Hematopoietic multipotent progenitor cell treated with erythropoietin and hydrocortisone succinate and interleukin-3 and kit ligand, for 6 days (in vitro differentiated cells): ENCODE data around the gene ATXN1L.

ENCODE experiments used
- DNase-seq: peaks from one replicate; pipeline ENCODE4 v3.0.0-alpha.2; 2015

ATXN1L gene

DNA sequence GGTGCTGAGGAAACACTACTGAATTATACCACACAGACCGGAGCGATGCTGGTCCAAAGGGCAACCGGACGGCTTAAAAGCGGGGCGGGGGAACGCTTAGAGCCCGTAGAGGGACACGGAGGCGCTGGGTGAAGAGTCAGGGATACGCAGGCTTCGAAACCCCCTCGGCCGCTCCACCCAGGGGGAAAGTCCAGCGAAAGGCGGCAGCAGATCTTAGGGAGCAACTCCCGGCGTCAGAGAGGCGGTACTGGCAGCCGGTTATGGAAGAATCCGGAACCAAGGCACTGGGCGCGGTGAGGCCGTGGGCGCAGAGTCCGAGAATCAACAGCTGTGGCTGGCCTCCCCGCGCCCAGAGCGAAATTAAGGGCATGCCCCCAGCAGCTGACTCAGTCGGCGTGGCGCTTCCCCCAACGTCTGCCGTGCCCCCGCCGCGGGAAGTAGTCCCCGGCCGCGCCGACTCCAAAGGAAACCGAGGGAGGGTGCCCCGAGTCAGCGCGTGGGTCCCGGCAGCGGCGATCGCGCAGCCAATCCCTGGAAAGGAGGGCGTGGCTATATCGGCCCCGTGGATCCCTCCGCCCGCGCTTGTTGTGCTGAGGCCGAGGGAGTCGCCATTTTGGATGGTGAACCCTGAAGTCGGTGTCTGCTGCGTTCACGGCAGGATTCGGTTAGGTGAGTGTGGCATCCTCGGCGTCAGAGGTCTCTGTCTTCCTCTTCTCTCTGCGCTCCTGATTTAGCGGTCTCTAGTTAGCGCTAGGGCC lies 49.3 kb downstream of the ATXN1L start, which contains the start of gene IST1:
IST1 (plus strand) TSS at position 611 of the 758 bp plus-strand sequence. CDS start 20,110 bp downstream, outside the sequence.
- DNase-seq = peak; percentile 99

- peak; percentile 72 for DNase-seq
These were observed 50.0 kb downstream of the ATXN1L start for GRCh38 chr16:71895679-71896365.

DNA sequence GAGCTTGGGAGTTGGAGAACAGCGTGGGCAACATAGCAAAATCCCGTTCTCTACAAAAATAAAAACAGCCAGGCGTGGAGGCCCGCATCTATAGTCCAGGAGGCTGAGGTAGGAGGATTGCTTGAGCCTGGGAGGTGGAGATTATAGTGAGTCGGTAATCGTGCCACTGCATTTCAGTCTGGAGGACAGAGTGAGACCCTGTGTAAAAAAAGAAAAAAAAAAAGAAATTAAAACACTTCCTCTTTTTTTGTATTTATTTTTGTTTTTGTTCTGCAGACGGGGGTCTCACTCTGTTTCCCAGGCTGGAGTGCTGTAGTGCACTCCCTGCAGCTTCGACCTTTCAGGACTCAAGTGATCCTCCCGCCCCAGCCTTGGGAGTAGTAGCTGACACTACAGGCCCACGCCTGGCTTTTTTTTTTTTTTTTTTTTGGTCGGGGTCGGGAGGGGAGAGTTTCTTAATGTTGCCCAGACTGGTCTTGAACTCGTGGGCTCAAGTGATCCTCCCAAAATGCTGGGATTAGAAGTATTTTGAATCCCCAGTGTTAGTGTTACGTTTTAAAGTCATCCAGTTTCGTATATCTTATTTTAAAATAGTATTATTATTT lies 51.1 kb downstream of the ATXN1L start:
- DNase-seq = peak; percentile 10

DNA sequence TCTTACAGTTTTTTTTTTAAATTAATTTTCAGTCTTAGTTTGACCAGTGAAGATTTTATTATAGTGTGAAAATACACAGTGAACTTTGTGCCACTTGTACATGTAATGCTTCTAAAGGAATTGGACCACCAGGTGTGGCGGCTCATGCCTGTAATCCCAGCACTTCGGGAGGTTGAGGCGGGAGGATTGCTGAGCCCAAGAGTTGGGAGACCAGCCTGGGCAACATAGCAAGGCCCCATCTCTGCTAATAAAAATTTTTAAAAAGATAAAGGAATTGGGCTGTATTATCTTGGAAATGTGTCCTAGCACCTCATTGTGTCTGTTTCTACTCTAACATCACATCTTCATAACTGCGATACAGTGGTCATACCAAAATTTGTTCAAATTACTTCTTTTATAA lies 53.4 kb downstream of the ATXN1L start:
- no peak for DNase-seq

- DNase-seq = no peak
These were observed 57.0 kb downstream of the ATXN1L start for GRCh38 chr16:71902656-71903365.

- no peak for DNase-seq
These were observed 57.8 kb downstream of the ATXN1L start for GRCh38 chr16:71903608-71904007.

DNA sequence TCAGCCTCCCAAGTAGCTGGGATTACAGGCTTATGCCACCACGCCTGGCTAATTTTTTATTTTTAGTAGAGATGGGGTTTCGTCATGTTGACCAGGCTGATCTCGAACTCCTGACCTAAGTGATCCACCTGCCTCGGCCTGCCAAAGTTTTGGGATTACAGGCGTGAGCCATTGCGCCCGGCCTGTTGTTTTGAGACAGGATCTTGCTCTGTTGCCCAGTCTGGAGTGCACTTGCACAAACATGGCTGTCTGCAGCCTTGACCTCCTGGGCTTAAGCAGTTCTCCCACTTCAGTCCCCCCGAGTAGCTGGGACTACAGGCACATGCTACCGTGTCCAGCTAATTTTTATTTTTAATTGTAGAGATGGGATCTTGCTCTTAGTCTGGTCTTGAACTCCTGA lies 58.5 kb downstream of the ATXN1L start:
- DNase-seq = no peak

- peak; percentile 15 for DNase-seq
These were observed 60.0 kb downstream of the ATXN1L start for GRCh38 chr16:71905765-71906164.
